LNCAP (cell line): Measurements from ENCODE around the gene CBFA2T3.

ENCODE experiments used
- CTCF ChIP-seq: fragments of 450-650 bp; IDR thresholded peaks from 2 replicates; pipeline ENCODE4 v1.5.1; 2017; ENCODE audit warnings: mild to moderate bottlenecking

Gene CBFA2T3

GRCh38 chr16:88868974-88869672, 107.9 kb downstream of the CBFA2T3 start:
- TF ChIP-seq CTCF, result no peak

GRCh38 chr16:88867581-88868246, 109.3 kb downstream of the CBFA2T3 start:
- TF ChIP-seq CTCF, result no peak

- TF ChIP-seq CTCF, result no peak
These were observed 110.7 kb downstream of the CBFA2T3 start, which contains the start of gene PABPN1L for GRCh38 chr16:88866151-88866920. PABPN1L (minus strand) TSS chr16:88866660; CDS start chr16:88866606, 54 bp downstream.

- TF ChIP-seq CTCF, result no peak
These were observed 111.3 kb downstream of the CBFA2T3 start for GRCh38 chr16:88865742-88866141.

GRCh38 chr16:88865310-88865709, 111.7 kb downstream of the CBFA2T3 start:
- TF ChIP-seq CTCF, result no peak

GRCh38 chr16:88864521-88864920, 112.5 kb downstream of the CBFA2T3 start:
- TF ChIP-seq CTCF, result no peak

- no peak for TF ChIP-seq CTCF
These were observed 112.9 kb downstream of the CBFA2T3 start for GRCh38 chr16:88864099-88864498.
